Measurements from ENCODE around the gene POLN.

POLN gene

GRCh38 chr4:2262145-2262943 lies 20.4 kb upstream of the POLN start:
- peak; percentile 100 for DNase-seq

GRCh38 chr4:2261853-2262144 lies 19.9 kb upstream of the POLN start, which contains the start of gene MXD4:
MXD4 (minus strand) TSS chr4:2262109; CDS start chr4:2261980, 129 bp downstream.
- DNase-seq = no peak

- DNase-seq = peak; percentile 78
Observed at GRCh38 chr4:2261110-2261852, 19.4 kb upstream of the POLN start.

- DNase-seq = no peak
Observed at GRCh38 chr4:2260344-2261109, 18.6 kb upstream of the POLN start.

- no peak for DNase-seq
Observed at GRCh38 chr4:2259541-2260343, 17.8 kb upstream of the POLN start.

- DNase-seq = no peak
Observed at GRCh38 chr4:2259036-2259540, 17.2 kb upstream of the POLN start.

- DNase-seq = no peak
Observed at GRCh38 chr4:2258091-2259035, 16.4 kb upstream of the POLN start.

GRCh38 chr4:2257361-2258081 lies 15.6 kb upstream of the POLN start:
- no peak for DNase-seq

- DNase-seq = no peak
Observed at GRCh38 chr4:2256781-2257191, 14.9 kb upstream of the POLN start.

- DNase-seq = no peak
Observed at GRCh38 chr4:2256156-2256731, 14.3 kb upstream of the POLN start.

GRCh38 chr4:2255501-2256155 lies 13.7 kb upstream of the POLN start:
- no peak for DNase-seq

- no peak for DNase-seq
Observed at GRCh38 chr4:2254665-2255500, 13.0 kb upstream of the POLN start.

- no peak for DNase-seq
Observed at GRCh38 chr4:2253160-2254084, 11.5 kb upstream of the POLN start.

- DNase-seq = no peak
Observed at GRCh38 chr4:2252530-2253091, 10.7 kb upstream of the POLN start.

GRCh38 chr4:2251795-2252529 lies 10.0 kb upstream of the POLN start:
- DNase-seq = no peak

GRCh38 chr4:2251073-2251794 lies 9.3 kb upstream of the POLN start:
- no peak for DNase-seq

Data from hematopoietic multipotent progenitor cell treated with erythropoietin and hydrocortisone succinate and interleukin-3 and kit ligand, for 4 days (in vitro differentiated cells).